ENCODE measurements around the gene TGFB1I1.

TGFB1I1 gene

GRCh38 chr16:31472709-31473203, 804 bp downstream of the TGFB1I1 start:
- Histone ChIP-seq H3K9ac (ENCODE audit: low read length in 2 of 2) (peak overlapping the region; percentile 97 to 98), H3K9me3 (ENCODE audit: control insufficient read depth in 2 of 2, low read length in 2 of 2) (no peaks in the 10 kb centered on the region), H3K4me3 (ENCODE audit: low read length in 2 of 2) (peak overlapping the region; percentile 96), H3K36me3 (ENCODE audit: control insufficient read depth in 2 of 2, insufficient read depth in 2 of 2, low read length in 2 of 2) (peaks cover 23 to 25% of the 10 kb centered on the region in 2 donors), H3K27me3 (ENCODE audit: control insufficient read depth in 1 of 2, insufficient read depth in 2 of 2, low read length in 2 of 2) (no peaks in the 10 kb centered on the region), H3K27ac (ENCODE audit: low read length) (peak overlapping the region; percentile 99), H3K4me1 (ENCODE audit: control insufficient read depth, insufficient read depth, low read length) (peaks cover 60% of the 10 kb centered on the region)

- Histone ChIP-seq H3K9me3 (ENCODE audit: control insufficient read depth in 2 of 2, low read length in 2 of 2) (no peaks in the 10 kb centered on the region), H3K4me1 (ENCODE audit: control insufficient read depth, insufficient read depth, low read length) (peaks cover 61% of the 10 kb centered on the region), H3K27ac (ENCODE audit: low read length) (peak overlapping the region; percentile 99), H3K36me3 (ENCODE audit: control insufficient read depth in 2 of 2, insufficient read depth in 2 of 2, low read length in 2 of 2) (peaks cover 24 to 29% of the 10 kb centered on the region in 2 donors), H3K27me3 (ENCODE audit: control insufficient read depth in 1 of 2, insufficient read depth in 2 of 2, low read length in 2 of 2) (no peaks in the 10 kb centered on the region), H3K9ac (ENCODE audit: low read length in 2 of 2) (no peak overlapping the region), H3K4me3 (ENCODE audit: low read length in 2 of 2) (peak overlapping the region; percentile 60 to 96)
These were observed 1.5 kb downstream of the TGFB1I1 start for GRCh38 chr16:31473264-31473984.

GRCh38 chr16:31474173-31474714, 2.3 kb downstream of the TGFB1I1 start:
- no peak overlapping the region for H3K9ac ChIP-seq (ENCODE audit: low read length in 2 of 2)
- peak overlapping the region; percentile 99 for H3K27ac ChIP-seq (ENCODE audit: low read length)
- no peaks in the 10 kb centered on the region for H3K27me3 ChIP-seq (ENCODE audit: control insufficient read depth in 1 of 2, insufficient read depth in 2 of 2, low read length in 2 of 2)
- no peaks in the 10 kb centered on the region for H3K9me3 ChIP-seq (ENCODE audit: control insufficient read depth in 2 of 2, low read length in 2 of 2)
- H3K4me1 ChIP-seq (ENCODE audit: control insufficient read depth, insufficient read depth, low read length), result peaks cover 61% of the 10 kb centered on the region
- peaks cover 24 to 32% of the 10 kb centered on the region in 2 donors for H3K36me3 ChIP-seq (ENCODE audit: control insufficient read depth in 2 of 2, insufficient read depth in 2 of 2, low read length in 2 of 2)
- H3K4me3 ChIP-seq (ENCODE audit: low read length in 2 of 2), result peak overlapping the region in 1 of 2 donors; percentile 96

- H3K27ac ChIP-seq (ENCODE audit: low read length), result peak overlapping the region; percentile 99
- H3K4me3 ChIP-seq (ENCODE audit: low read length in 2 of 2), result no peak overlapping the region
- peaks cover 24 to 32% of the 10 kb centered on the region in 2 donors for H3K36me3 ChIP-seq (ENCODE audit: control insufficient read depth in 2 of 2, insufficient read depth in 2 of 2, low read length in 2 of 2)
- H3K27me3 ChIP-seq (ENCODE audit: control insufficient read depth in 1 of 2, insufficient read depth in 2 of 2, low read length in 2 of 2), result no peaks in the 10 kb centered on the region
- H3K9me3 ChIP-seq (ENCODE audit: control insufficient read depth in 2 of 2, low read length in 2 of 2), result no peaks in the 10 kb centered on the region
- H3K4me1 ChIP-seq (ENCODE audit: control insufficient read depth, insufficient read depth, low read length), result peaks cover 61% of the 10 kb centered on the region
- no peak overlapping the region for H3K9ac ChIP-seq (ENCODE audit: low read length in 2 of 2)
These were observed 3.1 kb downstream of the TGFB1I1 start for GRCh38 chr16:31474773-31475738.

- H3K9ac ChIP-seq (ENCODE audit: low read length in 2 of 2), result no peak overlapping the region
- peak overlapping the region; percentile 67 for H3K27ac ChIP-seq (ENCODE audit: low read length)
- no peaks in the 10 kb centered on the region for H3K9me3 ChIP-seq (ENCODE audit: control insufficient read depth in 2 of 2, low read length in 2 of 2)
- peaks cover 58% of the 10 kb centered on the region for H3K4me1 ChIP-seq (ENCODE audit: control insufficient read depth, insufficient read depth, low read length)
- no peak overlapping the region for H3K4me3 ChIP-seq (ENCODE audit: low read length in 2 of 2)
- H3K36me3 ChIP-seq (ENCODE audit: control insufficient read depth in 2 of 2, insufficient read depth in 2 of 2, low read length in 2 of 2), result peaks cover 24 to 32% of the 10 kb centered on the region in 2 donors
- no peaks in the 10 kb centered on the region for H3K27me3 ChIP-seq (ENCODE audit: control insufficient read depth in 1 of 2, insufficient read depth in 2 of 2, low read length in 2 of 2)
These were observed 4.0 kb downstream of the TGFB1I1 start for GRCh38 chr16:31475946-31476302.

GRCh38 chr16:31476303-31477219, 4.6 kb downstream of the TGFB1I1 start:
- Histone ChIP-seq H3K4me3 (ENCODE audit: low read length in 2 of 2) (peak overlapping the region in 1 of 2 donors; percentile 29), H3K9ac (ENCODE audit: low read length in 2 of 2) (no peak overlapping the region), H3K36me3 (ENCODE audit: control insufficient read depth in 2 of 2, insufficient read depth in 2 of 2, low read length in 2 of 2) (peaks cover 24 to 32% of the 10 kb centered on the region in 2 donors), H3K9me3 (ENCODE audit: control insufficient read depth in 2 of 2, low read length in 2 of 2) (no peaks in the 10 kb centered on the region), H3K27ac (ENCODE audit: low read length) (peak overlapping the region; percentile 67), H3K4me1 (ENCODE audit: control insufficient read depth, insufficient read depth, low read length) (peaks cover 53% of the 10 kb centered on the region), H3K27me3 (ENCODE audit: control insufficient read depth in 1 of 2, insufficient read depth in 2 of 2, low read length in 2 of 2) (no peaks in the 10 kb centered on the region)

GRCh38 chr16:31477220-31478216, 5.6 kb downstream of the TGFB1I1 start:
- peaks cover 24 to 32% of the 10 kb centered on the region in 2 donors for H3K36me3 ChIP-seq (ENCODE audit: control insufficient read depth in 2 of 2, insufficient read depth in 2 of 2, low read length in 2 of 2)
- peak overlapping the region in 1 of 2 donors; percentile 29 for H3K4me3 ChIP-seq (ENCODE audit: low read length in 2 of 2)
- H3K4me1 ChIP-seq (ENCODE audit: control insufficient read depth, insufficient read depth, low read length), result peaks cover 49% of the 10 kb centered on the region
- H3K27me3 ChIP-seq (ENCODE audit: control insufficient read depth in 1 of 2, insufficient read depth in 2 of 2, low read length in 2 of 2), result no peaks in the 10 kb centered on the region
- H3K27ac ChIP-seq (ENCODE audit: low read length), result peak overlapping the region; percentile 37
- H3K9ac ChIP-seq (ENCODE audit: low read length in 2 of 2), result no peak overlapping the region
- H3K9me3 ChIP-seq (ENCODE audit: control insufficient read depth in 2 of 2, low read length in 2 of 2), result no peaks in the 10 kb centered on the region

GRCh38 chr16:31478956-31479355, 7.0 kb downstream of the TGFB1I1 start:
- no peaks in the 10 kb centered on the region for H3K27me3 ChIP-seq (ENCODE audit: control insufficient read depth in 1 of 2, insufficient read depth in 2 of 2, low read length in 2 of 2)
- no peak overlapping the region for H3K9ac ChIP-seq (ENCODE audit: low read length in 2 of 2)
- no peaks in the 10 kb centered on the region for H3K9me3 ChIP-seq (ENCODE audit: control insufficient read depth in 2 of 2, low read length in 2 of 2)
- H3K4me1 ChIP-seq (ENCODE audit: control insufficient read depth, insufficient read depth, low read length), result peaks cover 37% of the 10 kb centered on the region
- peaks cover 19 to 24% of the 10 kb centered on the region in 2 donors for H3K36me3 ChIP-seq (ENCODE audit: control insufficient read depth in 2 of 2, insufficient read depth in 2 of 2, low read length in 2 of 2)
- H3K4me3 ChIP-seq (ENCODE audit: low read length in 2 of 2), result no peak overlapping the region
- H3K27ac ChIP-seq (ENCODE audit: low read length), result peak overlapping the region; percentile 24

- peak overlapping the region; percentile 24 for H3K27ac ChIP-seq (ENCODE audit: low read length)
- no peaks in the 10 kb centered on the region for H3K9me3 ChIP-seq (ENCODE audit: control insufficient read depth in 2 of 2, low read length in 2 of 2)
- peaks cover 11 to 17% of the 10 kb centered on the region in 2 donors for H3K36me3 ChIP-seq (ENCODE audit: control insufficient read depth in 2 of 2, insufficient read depth in 2 of 2, low read length in 2 of 2)
- H3K27me3 ChIP-seq (ENCODE audit: control insufficient read depth in 1 of 2, insufficient read depth in 2 of 2, low read length in 2 of 2), result no peaks in the 10 kb centered on the region
- no peak overlapping the region for H3K9ac ChIP-seq (ENCODE audit: low read length in 2 of 2)
- H3K4me3 ChIP-seq (ENCODE audit: low read length in 2 of 2), result no peak overlapping the region
- peaks cover 30% of the 10 kb centered on the region for H3K4me1 ChIP-seq (ENCODE audit: control insufficient read depth, insufficient read depth, low read length)
These were observed 7.8 kb downstream of the TGFB1I1 start for GRCh38 chr16:31479751-31480150.

All from stomach smooth muscle (tissue), 2 donors.